GM18951 (cell line): ENCODE measurements around the gene TSTD1.
"Not testable (repeated sequence)": the region's sequence is repeated elsewhere in the genome, so short reads cannot be mapped to it uniquely, and the experiment has no call there.

Experiments
- POLR2A ChIP-seq: IDR thresholded peaks from 4 replicates; pipeline ENCODE4 v1.6.1; 2011; ENCODE audit warnings: mild to moderate bottlenecking; ENCODE audit not compliant: insufficient read length, insufficient read depth; ENCODE audit errors: extremely low read depth
- in situ Hi-C: fragments of 300-500 bp; cut with MboI; formaldehyde crosslinking; loops from one replicate; pipeline ENCODE4 v1.12.0; 2022; ENCODE audit warnings: low sequenced_read_pairs, mixed read lengths, inconsistent platforms; ENCODE audit not compliant: unreplicated experiment

Gene TSTD1

DNA sequence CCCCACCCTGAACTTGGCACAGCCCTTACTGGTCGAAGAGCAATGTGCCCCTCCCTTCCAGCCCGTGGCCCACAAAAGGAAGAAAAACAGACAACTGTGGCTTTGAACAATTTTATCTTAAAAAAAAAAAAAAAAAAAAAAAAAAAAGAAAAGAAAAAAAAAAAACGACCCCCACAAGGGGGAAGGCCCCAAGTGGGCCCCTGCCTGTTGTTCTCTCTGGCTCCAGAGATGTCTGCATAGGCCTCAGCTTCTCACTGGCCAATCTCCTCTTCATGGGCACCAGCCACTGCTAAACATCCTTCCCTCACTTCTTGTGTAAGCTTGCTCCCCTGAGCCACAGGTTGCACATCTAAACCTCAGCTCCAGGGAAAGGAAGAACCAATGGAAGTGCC is 386 bp upstream of the TSTD1 start:
- TF ChIP-seq POLR2A, result no peak
- in situ Hi-C loops, result no loop called here

DNA sequence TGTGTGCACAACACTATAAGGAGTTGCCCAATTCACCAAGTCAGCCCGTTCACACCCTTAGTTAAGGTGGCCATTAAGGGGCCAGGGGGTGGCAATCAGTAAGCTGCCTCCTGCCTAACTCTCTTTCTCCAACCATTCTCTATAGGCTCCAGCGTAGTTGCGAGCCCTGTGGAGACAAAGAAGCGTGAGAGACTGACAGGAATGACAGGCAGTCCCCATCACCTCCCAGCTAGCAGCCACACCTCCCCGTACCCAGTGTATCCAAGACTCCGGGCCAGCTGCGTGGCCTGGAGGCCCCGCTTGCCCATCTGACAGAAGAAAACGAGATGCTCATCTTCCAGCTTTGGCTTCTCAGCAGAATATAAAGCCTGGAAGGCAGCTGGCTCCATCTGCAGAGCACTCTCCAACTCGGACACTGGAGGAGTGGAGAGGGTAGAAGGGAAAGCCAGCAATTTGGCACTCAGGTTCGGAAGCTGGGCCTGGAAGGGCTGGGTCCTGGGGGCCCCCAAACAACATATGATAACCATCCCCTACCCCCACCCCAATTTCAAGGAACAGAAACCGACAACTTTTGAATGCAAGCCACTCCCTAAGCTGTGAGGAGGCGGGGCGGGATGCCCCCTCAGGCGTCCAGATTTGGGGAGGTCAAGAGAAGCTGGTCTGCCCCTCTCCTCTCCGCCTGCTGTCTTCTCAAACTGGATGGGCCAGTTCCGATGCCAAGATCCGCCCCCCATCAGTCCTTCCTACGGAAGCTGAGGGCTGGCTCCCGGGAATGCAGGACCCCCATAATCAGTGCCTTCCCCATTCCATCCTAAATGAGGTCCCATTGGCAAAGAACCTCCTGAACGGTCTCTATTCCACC is 872 bp downstream of the TSTD1 start:
- in situ Hi-C loops, result no loop called here
- no peak for TF ChIP-seq POLR2A

DNA sequence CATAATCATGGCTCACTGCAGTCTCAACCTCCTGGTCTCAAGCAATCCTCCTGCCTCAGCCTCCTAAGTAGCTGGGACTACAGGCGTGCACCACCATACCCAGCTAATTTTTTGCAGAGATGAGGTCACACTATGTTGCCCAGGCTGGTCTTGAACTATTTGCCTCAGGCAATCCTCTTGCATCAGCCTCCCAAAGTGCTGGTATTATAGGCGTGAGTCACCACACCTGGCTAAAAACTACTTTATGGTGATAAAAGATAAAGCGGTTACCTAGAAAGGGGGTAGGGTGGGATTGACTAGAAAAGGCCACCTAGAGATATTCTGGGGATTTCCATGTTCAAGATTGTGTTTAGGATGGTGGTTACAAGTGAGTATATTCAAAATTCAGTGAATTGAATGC is 5.0 kb downstream of the TSTD1 start:
- in situ Hi-C loops, result no loop called here
- no peak for TF ChIP-seq POLR2A

DNA sequence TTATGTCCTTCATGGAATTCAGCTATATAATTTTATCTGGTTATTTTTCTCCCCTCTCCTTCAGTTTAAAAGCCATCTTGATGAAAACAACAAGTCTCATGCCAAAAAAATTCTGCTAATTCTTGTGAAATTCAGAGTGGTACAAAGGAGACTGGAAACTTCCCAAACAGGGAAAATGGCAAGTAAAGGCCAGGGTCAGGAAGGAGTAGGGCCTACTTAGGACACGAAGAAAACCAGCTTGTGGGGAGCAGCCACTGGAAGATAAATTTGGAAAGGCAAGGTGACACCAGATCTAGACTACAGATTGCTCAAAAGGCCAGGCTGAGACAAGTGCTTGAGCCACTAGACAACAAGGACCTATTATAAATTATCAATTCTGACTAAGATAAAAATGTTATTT is 6.4 kb downstream of the TSTD1 start:
- in situ Hi-C loops, result no loop called here
- no peak for TF ChIP-seq POLR2A

DNA sequence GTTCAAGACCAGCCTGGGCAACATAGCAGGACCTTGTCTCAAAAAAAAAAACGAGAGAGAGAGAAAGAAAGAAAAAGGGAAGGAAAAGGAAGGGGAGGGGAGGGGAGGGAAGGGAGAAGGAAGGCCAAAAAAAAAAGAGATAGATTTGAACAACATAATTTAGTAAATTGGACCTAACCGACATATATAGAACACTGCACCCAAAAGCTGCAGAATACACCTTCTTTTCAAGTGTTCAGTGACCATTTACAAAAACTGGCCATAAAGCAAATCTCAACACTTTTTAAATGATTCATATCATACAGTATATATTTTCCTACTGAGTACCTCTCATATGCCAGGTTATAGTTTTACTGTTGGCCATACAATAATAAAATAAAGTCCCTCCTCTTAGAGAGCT is 6.9 kb downstream of the TSTD1 start:
- in situ Hi-C loops, result no loop called here
- no peak for TF ChIP-seq POLR2A

DNA sequence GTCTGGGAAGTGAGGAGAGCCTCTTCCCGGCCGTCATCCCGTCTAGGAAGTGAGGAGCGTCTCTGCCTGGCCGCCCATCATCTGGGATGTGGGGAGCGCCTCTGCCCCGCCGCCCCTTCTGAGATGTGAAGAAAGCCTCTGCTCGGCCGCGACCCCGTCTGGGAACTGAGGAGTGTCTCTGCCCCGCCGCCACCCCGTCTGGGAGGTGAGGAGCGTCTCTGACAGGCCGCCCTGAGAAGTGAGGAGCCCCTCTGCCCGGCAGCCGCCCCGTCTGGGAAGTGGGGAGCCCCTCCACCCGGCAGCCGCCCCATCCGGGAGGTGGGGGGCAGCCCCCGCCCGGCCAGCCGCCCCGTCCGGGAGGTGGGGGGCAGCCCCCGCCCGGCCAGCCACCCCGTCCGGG is 9.3 kb downstream of the TSTD1 start:
- in situ Hi-C loops, result not testable (repeated sequence)

DNA sequence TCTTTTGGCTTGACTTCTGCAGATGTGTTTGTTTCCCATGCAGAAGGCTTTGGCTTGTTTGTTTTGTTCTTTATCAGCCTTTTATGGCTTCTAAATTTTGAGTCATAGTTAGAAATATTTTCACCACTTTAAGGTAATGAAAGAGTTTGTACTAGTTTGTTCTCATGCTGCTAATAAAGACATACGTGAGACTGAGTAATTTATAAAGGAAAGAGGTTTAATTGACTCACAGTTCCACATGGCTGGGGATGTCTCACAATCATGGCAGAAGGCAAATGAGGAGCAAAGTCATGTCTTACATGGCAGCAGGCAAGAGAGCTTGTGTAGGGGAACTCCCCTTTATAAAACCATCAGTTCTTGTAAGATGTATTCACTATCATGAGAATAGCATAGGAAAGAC is 11.8 kb downstream of the TSTD1 start:
- in situ Hi-C loops, result not testable (repeated sequence)

DNA sequence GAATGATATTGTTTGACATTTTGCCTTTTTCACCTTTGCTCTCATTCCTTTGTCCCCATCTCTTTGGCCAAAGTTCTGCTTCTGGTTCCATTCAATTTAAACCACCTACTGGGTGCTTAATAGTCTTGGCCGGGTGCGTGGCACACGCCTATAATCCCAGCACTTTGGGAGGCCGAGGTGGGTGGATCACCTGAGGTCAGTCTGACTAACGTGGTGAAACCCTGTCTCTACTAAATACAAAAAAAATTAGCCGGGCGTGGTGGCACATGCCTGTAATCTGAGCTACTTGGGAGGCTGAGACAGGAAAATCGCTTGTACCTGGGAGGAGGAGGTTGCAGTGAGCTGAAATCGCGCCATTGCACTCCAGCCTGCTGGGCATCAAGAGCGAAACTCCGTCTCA is 16.3 kb downstream of the TSTD1 start:
- in situ Hi-C loops, result not testable (repeated sequence)

DNA sequence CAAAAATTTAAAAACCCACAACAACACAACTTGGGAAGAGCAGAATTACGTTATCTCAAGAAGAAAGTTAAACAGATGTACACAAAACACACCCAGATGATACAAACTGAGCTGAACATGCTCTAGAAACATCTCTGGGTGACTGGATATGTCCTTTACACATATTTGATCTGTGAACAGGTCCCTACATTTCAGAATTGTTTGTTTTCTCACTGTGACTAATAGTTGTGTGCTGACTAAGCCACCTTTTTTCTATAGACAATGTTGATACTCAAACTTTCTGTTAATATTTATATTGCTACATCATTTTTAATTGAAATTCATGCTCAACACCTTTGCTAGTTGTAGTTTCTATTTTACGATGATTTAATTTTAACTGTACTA is 16.8 kb downstream of the TSTD1 start:
- no peak for TF ChIP-seq POLR2A
- in situ Hi-C loops, result no loop called here

DNA sequence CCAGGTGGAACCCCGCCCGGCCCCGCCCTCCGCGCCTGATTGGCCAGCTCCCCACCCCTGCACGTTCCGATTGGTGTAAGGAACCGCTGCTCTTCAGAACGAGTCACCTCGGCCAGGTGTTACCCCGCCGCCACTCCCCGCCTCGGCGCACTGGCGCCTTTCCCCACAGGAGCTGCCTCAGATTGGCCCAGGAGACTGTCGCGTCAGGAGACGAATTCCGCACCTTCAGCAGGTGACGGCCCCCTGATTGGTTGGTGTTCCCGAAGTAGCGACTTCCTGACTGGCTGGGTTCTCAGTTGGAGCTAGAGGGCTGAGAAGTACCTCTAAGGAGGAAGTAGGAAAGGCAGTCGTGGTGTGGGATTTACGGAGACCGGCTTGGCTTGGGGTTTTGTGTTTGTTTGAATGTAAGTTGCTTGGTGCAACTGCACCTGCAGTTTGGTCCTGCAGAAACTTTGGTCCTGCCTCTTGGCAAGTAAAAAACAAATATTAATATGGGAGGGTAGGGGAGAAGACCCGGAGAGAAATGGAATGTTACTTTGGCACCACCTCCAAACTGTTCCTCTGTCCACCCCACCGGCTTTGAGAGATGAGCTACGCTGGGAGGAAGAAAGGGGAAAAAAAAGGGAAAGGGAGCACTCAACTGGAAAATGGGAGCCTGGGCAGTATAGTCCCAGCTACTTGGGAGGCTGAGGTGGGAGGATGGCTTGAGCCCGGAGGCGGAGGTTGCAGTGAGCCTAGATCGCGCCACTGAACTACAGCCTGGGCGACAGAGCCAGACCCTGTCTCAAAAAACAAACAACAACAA is 17.4 kb downstream of the TSTD1 start:
- TF ChIP-seq POLR2A, result peak; percentile 63
- in situ Hi-C loops, result no loop called here

DNA sequence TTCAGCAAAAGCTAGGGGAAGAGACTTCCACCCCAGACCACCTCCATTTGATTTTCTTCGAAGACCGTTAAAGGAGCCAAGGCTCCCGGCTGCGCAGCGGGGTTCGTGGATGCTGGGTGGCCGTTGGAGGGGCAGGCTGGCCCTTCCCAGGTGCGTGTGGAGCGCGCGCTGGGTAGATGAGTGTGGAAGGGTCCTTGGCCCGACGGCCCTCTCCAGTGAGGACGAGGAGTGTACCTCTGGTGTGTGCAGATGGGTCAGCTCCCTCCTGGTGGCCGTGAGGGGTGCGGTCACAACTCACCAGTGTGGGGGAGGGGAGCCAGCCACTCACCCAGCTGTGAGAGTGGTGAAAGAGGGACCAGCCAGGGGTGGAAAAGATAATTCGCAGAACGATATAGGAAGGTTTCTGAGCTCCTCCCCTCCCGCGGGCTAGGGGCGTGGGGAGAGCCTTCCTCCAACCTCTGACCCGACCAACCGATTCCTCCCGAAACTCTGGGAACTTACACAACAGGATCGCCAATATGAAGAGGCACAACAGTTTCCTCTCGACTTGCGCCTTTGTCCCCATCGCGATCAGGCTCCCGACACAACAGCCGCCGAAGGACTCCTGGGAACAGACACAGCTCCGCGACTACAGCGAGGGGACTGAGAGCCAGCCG is 18.1 kb downstream of the TSTD1 start, which contains the start of gene F11R:
Gene F11R, minus strand, starts transcription at position 644 of the 656 bp plus-strand sequence. Its CDS starts 79 bp downstream, at position 565.
- TF ChIP-seq POLR2A, result no peak
- in situ Hi-C loops, result no loop called here

DNA sequence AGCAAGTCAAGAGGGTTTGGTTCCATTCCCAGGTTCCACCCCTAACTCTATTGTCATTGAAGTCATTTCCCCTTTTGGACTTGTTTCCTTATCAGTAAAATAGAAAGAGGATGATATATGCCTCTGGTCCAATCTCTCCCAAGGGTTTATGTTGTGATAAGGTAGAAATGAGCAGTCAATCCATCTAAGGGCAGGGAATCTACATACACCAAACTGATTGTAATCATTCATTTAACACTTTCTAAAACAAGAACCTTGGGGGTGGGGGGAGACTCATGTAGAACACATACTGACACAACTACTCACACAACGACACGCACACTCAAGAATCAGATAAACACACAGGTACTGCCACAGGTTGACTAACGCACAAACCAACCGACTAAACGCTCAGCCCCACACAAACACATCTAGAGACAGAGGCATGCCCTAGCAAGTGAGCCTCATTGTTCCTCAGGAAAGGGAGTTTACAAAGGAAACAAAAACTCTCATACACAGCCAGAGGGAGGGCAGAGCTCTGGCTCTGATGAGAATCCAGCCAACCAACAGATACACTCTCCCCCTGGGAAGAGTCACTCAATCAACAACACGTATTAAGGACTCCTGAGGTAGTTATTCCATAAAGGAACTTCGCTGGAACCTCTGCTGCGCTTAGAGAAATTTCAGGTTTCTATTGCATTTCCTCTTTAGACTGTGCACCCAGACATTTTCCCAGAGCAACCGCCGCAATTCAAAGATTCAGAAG is 18.8 kb downstream of the TSTD1 start:
- TF ChIP-seq POLR2A, result no peak
- in situ Hi-C loops, result no loop called here

DNA sequence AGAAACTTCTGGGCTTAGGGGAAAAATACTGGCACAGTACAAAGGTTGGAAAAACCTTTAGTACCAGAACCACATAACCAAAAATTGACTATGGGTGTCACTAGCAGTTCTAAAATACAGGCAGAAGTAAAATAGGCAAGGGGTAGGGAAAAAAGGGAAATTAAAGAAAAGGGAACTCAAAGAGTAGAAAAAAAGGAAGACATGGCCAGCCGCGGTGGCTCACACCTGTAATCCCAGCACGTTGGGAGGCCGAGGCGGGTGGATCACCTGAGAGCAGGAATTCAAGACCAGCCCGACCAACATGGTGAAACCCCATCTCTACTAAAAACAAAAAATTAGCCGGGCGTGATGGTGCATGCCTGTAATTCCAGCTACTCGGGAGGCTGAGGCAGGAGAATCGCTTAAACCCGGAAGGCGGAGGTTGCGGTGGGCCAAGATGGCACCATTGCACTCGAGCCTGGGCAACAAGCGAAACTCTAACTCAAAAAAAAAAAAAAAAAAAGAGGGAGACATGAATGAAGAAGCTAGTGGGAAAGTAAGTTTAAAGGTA is 19.6 kb downstream of the TSTD1 start:
- in situ Hi-C loops, result not testable (repeated sequence)
